KOPT-K1 (cell line): Measurements from ENCODE around the gene FAM227B.
"Not testable (repeated sequence)": the region's sequence is repeated elsewhere in the genome, so short reads cannot be mapped to it uniquely, and the experiment has no call there.

Experiments
- H3K27ac ChIP-seq: fragments of 200-600 bp; sonication (generic); 2 replicates; pipeline ENCODE4 v1.5.1; 2016; ENCODE audit warnings: antibody characterized with exemption, mild to moderate bottlenecking, low read depth, low read length; ENCODE audit not compliant: poor library complexity, severe bottlenecking
- H3K36me3 ChIP-seq: fragments of 200-600 bp; sonication (generic); 2 replicates; pipeline ENCODE4 v1.5.1; 2017; ENCODE audit warnings: antibody characterized with exemption, mild to moderate bottlenecking, low read length, moderate library complexity; ENCODE audit not compliant: insufficient read depth
- H3K9me3 ChIP-seq: fragments of 200-600 bp; sonication (generic); 2 replicates; pipeline ENCODE4 v1.5.1; 2017; ENCODE audit warnings: antibody characterized with exemption, low read length, mild to moderate bottlenecking; ENCODE audit not compliant: insufficient read depth, poor library complexity, severe bottlenecking

Gene FAM227B

GRCh38 chr15:49354439-49354838 is 266.2 kb downstream of the FAM227B start:
- not testable (repeated sequence) for H3K27ac ChIP-seq, H3K36me3 ChIP-seq, H3K9me3 ChIP-seq

DNA sequence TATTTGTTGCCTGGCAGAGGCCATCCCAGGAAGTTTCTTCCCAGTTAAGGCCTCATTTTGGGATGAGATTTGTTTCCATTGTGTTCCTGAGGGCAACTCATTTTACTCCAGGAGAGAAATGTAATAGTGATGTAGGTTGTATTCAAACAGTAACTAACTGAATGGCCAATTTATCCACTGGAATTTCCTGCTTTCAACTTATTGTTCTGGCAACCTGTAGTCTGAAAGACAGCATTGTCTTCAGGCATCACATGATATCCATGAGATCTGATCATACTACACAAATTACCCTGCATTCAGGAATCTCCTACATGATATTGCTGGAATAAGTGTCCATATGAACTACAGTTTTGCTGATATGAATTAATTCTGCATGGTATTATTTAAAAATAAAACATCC is 277.1 kb downstream of the FAM227B start:
- Histone ChIP-seq H3K36me3 (no peaks in the 10 kb centered on the region; the same call in 1 of the 2 replicates), H3K9me3 (no peaks in the 10 kb centered on the region), H3K27ac (no peak overlapping the region)

DNA sequence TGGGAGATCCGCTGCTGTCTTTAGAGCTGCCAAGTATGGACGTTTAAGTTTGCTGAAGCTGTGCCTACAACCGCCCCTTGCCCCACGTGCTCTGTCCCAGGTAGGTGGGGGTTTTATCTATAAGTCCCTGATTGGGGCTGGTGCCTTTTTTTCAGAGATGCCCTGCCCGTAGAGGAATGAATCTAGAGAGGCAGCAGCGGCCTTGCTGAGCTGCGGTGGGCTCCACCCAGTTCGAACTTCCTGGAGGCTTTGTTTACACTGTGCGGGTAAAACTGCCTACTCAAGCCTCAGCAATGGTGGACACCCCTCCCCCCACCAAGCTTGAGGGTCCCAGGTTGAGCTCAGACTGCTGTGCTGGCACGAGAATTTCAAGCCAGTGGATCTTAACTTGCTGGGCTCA is 281.0 kb downstream of the FAM227B start:
- no peaks in the 10 kb centered on the region; the same call in 1 of the 2 replicates for H3K36me3 ChIP-seq
- H3K9me3 ChIP-seq = no peaks in the 10 kb centered on the region
- no peak overlapping the region for H3K27ac ChIP-seq

- Histone ChIP-seq H3K9me3 (no peaks in the 10 kb centered on the region), H3K27ac (no peak overlapping the region)
Measured at GRCh38 chr15:49331951-49332350, 288.7 kb downstream of the FAM227B start.

GRCh38 chr15:49331442-49331841 is 289.2 kb downstream of the FAM227B start:
- Histone ChIP-seq H3K36me3 (no peaks in the 10 kb centered on the region; the same call in 1 of the 2 replicates), H3K9me3 (no peaks in the 10 kb centered on the region), H3K27ac (no peak overlapping the region)

More at GRCh38 chr15:49331951-49332350, 288.7 kb downstream of the FAM227B start:
- H3K36me3 ChIP-seq = no peaks in the 10 kb centered on the region; the same call in 1 of the 2 replicates

DNA sequence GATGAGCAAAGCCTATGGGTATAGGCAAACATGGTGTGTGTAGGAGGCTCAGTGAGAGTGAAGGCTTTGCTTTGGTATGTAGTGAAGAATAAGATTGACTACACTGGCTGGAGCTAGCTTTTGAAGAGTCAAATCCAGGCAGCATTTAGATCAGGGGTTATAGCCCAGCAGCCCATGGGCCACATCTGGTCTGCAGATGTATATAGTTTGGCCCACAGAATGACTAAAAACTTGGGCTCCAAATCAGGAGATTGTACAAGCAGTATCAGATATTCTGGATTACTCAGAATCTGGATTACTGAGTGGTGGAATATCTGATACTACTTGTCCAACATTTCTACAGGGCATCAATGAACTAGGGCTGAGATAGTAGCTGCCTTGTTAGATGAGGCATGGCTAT is 290.5 kb downstream of the FAM227B start:
- no peaks in the 10 kb centered on the region for H3K9me3 ChIP-seq
- H3K36me3 ChIP-seq = no peaks in the 10 kb centered on the region; the same call in 1 of the 2 replicates
- no peak overlapping the region for H3K27ac ChIP-seq

DNA sequence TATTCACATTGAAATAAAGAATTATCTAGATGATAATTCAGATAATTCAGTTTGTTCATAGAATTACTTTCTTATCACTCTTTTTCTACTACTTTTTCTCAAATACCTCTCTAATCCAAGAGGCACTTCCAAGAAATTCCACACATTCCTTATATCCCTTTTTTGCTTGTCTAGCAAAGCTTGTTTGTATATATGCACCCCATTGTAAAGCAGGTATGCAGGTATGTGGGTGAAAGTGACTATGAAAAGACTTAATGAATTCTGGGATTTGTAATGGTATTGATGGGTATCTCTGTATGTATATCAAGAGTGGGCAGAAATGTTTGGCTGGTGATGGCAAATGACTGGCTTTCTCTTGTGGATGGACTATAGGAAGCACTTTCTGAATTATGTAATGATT is 291.7 kb downstream of the FAM227B start:
- no peak overlapping the region for H3K27ac ChIP-seq

GRCh38 chr15:49327927-49328326 is 292.7 kb downstream of the FAM227B start:
- no peaks in the 10 kb centered on the region for H3K9me3 ChIP-seq
- H3K36me3 ChIP-seq = no peaks in the 10 kb centered on the region; the same call in 1 of the 2 replicates
- no peak overlapping the region for H3K27ac ChIP-seq

More for the DNA sequence above, 291.7 kb downstream of the FAM227B start:
- Histone ChIP-seq H3K9me3 (no peaks in the 10 kb centered on the region), H3K36me3 (no peaks in the 10 kb centered on the region; the same call in 1 of the 2 replicates)

GRCh38 chr15:49323207-49323606 is 297.4 kb downstream of the FAM227B start:
- Histone ChIP-seq H3K27ac (no peak overlapping the region), H3K36me3 (peaks cover 24% of the 10 kb centered on the region; the same call in 1 of the 2 replicates), H3K9me3 (no peaks in the 10 kb centered on the region)

- Histone ChIP-seq H3K27ac (no peak overlapping the region), H3K9me3 (no peaks in the 10 kb centered on the region), H3K36me3 (peaks cover 24% of the 10 kb centered on the region; the same call in 1 of the 2 replicates)
Measured at GRCh38 chr15:49320351-49320750, 300.3 kb downstream of the FAM227B start.

GRCh38 chr15:49315391-49315823 is 305.2 kb downstream of the FAM227B start:
- Histone ChIP-seq H3K9me3 (no peaks in the 10 kb centered on the region), H3K36me3 (peaks cover 17% of the 10 kb centered on the region; the same call in 1 of the 2 replicates), H3K27ac (no peak overlapping the region)

GRCh38 chr15:49314716-49315115 is 305.9 kb downstream of the FAM227B start:
- Histone ChIP-seq H3K36me3 (peaks cover 10% of the 10 kb centered on the region; the same call in 1 of the 2 replicates), H3K27ac (no peak overlapping the region), H3K9me3 (no peaks in the 10 kb centered on the region)

DNA sequence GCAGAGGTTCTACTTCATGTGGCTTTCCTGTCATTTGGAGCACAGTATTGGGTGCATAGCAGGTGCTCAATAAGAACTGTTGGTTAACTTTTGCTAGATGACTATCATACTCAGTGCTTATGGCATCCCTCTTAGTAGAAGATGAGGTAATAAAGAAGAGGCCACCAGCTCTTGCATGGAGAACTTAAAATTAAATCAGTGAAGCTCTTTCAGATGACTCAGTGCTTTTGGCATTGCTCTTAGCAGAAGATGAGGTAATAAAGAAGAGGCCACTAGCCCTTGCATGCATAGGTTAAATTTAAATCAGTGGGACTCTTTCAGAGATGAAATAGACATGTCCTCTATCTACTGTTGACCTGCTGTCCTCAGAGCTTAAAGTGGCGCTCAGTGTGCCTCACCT is 307.0 kb downstream of the FAM227B start:
- Histone ChIP-seq H3K36me3 (peaks cover 4% of the 10 kb centered on the region; the same call in 1 of the 2 replicates), H3K9me3 (no peaks in the 10 kb centered on the region), H3K27ac (no peak overlapping the region)

DNA sequence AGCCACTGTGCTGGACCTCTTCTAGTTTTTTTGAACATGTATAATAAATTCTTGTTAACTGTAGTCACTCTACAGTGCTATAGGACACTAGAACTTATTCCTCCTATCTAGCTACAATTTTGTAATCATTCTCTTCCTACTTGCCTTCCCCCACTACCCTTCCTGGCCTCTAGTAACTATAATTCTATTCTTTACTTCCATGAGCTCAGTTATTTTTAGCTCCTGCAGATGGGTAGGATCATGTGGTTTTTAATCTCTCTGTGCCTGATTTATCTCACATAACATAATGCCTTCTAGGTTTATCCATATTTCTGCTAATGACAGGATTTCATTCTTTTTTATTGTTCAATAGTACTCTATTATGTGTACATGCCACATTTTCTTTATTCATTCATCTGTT is 310.7 kb downstream of the FAM227B start:
- no peak overlapping the region for H3K27ac ChIP-seq
- H3K9me3 ChIP-seq = no peaks in the 10 kb centered on the region
- H3K36me3 ChIP-seq = peaks cover 8% of the 10 kb centered on the region; the same call in 1 of the 2 replicates

GRCh38 chr15:49308686-49309085 is 311.9 kb downstream of the FAM227B start:
- H3K9me3 ChIP-seq = no peaks in the 10 kb centered on the region
- no peak overlapping the region for H3K27ac ChIP-seq
- H3K36me3 ChIP-seq = peaks cover 18% of the 10 kb centered on the region

DNA sequence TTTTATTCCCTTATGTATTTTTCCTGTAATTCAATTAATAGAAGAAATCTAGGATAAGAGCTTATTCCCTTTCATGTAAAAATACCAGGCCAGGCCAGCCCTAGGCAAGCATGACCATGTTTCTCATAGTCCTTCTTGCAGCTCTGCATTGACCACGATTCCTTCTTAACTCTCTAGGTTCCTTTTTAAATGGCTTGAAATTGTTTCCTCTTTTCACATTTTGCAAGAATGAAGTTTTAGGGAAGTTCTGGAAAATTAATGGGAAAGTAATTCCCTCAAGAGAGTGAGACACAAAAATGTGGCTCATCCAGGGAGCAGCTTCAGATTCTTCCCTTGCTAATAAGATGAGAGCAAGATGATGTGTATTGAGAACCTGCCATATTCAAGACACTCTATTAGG is 314.1 kb downstream of the FAM227B start:
- Histone ChIP-seq H3K36me3 (peaks cover 18% of the 10 kb centered on the region), H3K9me3 (no peaks in the 10 kb centered on the region), H3K27ac (no peak overlapping the region)
